K562 (cell line): ENCODE measurements around the gene C2orf81. TPM values are rescaled to one million over a fixed set of nuclear protein-coding genes. Genes with fewer than 3 reads are reported as not detected.

Source experiments
- ATAC-seq: fragments of 200-7000 bp; cut with Tn5 transposase; 3 replicates; pipeline ENCODE4 v1.9.1; 2020; ENCODE audit warnings: moderate library complexity
- BruUV-seq: library from RNA; stranded (reverse); fragments of 400-500 nt; replicated peaks from 2 replicates; lab custom pipeline; 2021; lab: Mats Ljungman, UMichigan
- CTCF ChIA-PET: fragments of 300-600 bp; formaldehyde crosslinking; extraction: SDS; loops from one replicate; lab custom pipeline; 2021; ENCODE audit warnings: low intra/inter-chr PET ratio; lab: Yijun Ruan, JAX
- POLR2A ChIA-PET: fragments of 300-600, 350-650 bp; sonication (Branson Sonifier 250); formaldehyde crosslinking; extraction: SDS; loops from one replicate; lab custom pipeline; 2021; ENCODE audit warnings: antibody characterized with exemption, inconsistent platforms; lab: Yijun Ruan, JAX
- DNase-seq, 4 experiments: peaks; one replicate each; pipeline versions ENCODE4 v3.0.0 to v3.0.0-alpha.2; 2011 to 2018; ENCODE audit warnings: low spot score in 3 of 4, mixed read lengths in 3 of 4; ENCODE audit errors: extremely low read depth in 1 of 4
- FAIRE-seq: peaks from 2 replicates; lab custom pipeline; 2011; peaks lifted over from hg19 to GRCh38; lab: Jason Lieb, UNC
- H2AFZ ChIP-seq: 2 replicates; pipeline ENCODE4 v1.6.0; 2011; ENCODE audit warnings: low read depth, low read length, control low read depth, inconsistent platforms
- H3K27ac ChIP-seq: fragments of 200-600 bp; 3 replicates; pipeline ENCODE4 v1.8.0; 2011; ENCODE audit warnings: low read depth, mild to moderate bottlenecking, control low read depth, inconsistent platforms, low read length, moderate library complexity, mixed read lengths; ENCODE audit errors: extremely low read depth
- H3K27me3 ChIP-seq, 2 experiments: fragments of 300-600 bp in 1 of 2; 2 replicates in 1 of 2; 3 replicates in 1 of 2; pipeline versions ENCODE4 v1.6.0 to v1.8.0; 2011; ENCODE audit warnings: inconsistent platforms in 2 of 2, low read length in 2 of 2, mild to moderate bottlenecking in 1 of 2, mixed read lengths in 1 of 2, moderate library complexity in 1 of 2; ENCODE audit not compliant: control insufficient read depth in 2 of 2, insufficient read depth in 2 of 2
- H3K36me3 ChIP-seq: fragments of 300-600 bp; 3 replicates; pipeline ENCODE4 v1.8.0; 2011; ENCODE audit warnings: mild to moderate bottlenecking, low read length, inconsistent platforms; ENCODE audit not compliant: control insufficient read depth, insufficient read depth
- H3K4me1 ChIP-seq, 2 experiments: fragments of 200-600 bp in 1 of 2; replicated peaks in 1 of 2; 2 replicates in 1 of 2; 3 replicates in 1 of 2; pipeline versions ENCODE4 v1.5.1 to v1.8.0; 2011; ENCODE audit warnings: inconsistent platforms in 2 of 2, low read length in 2 of 2, mild to moderate bottlenecking in 1 of 2, mixed read lengths in 1 of 2, moderate library complexity in 1 of 2; ENCODE audit not compliant: control insufficient read depth in 2 of 2, insufficient read depth in 2 of 2
- H3K4me2 ChIP-seq: 2 replicates; pipeline ENCODE4 v1.6.1; 2011; ENCODE audit warnings: low read length, control low read depth, inconsistent platforms, mixed read lengths; ENCODE audit not compliant: insufficient read depth
- H3K4me3 ChIP-seq: fragments of 200-600 bp; sonication (generic), shearing (Covaris generic); 2 replicates; pipeline ENCODE4 v1.5.1; 2016; ENCODE audit warnings: control low read depth, inconsistent platforms
- H3K79me2 ChIP-seq: fragments of 200-600 bp; 3 replicates; pipeline ENCODE4 v1.8.0; 2011; ENCODE audit warnings: low read length, inconsistent platforms; ENCODE audit not compliant: control insufficient read depth, insufficient read depth
- H3K9ac ChIP-seq, 2 experiments: 2 replicates each; pipeline versions ENCODE4 v1.6.0 to v1.6.1; 2011; ENCODE audit warnings: low read depth in 2 of 2, low read length in 2 of 2, control low read depth in 1 of 2, inconsistent platforms in 1 of 2, mild to moderate bottlenecking in 1 of 2, mixed read lengths in 1 of 2; ENCODE audit not compliant: insufficient read depth in 1 of 2
- H3K9me1 ChIP-seq: one replicate; pipeline ENCODE4 v1.6.0; 2011; ENCODE audit warnings: inconsistent platforms, mild to moderate bottlenecking, low read length, moderate library complexity; ENCODE audit not compliant: control insufficient read depth, insufficient read depth
- H3K9me3 ChIP-seq: replicated peaks from 2 replicates; pipeline ENCODE4 v1.5.1; 2011; ENCODE audit warnings: low read depth, low read length, inconsistent platforms; ENCODE audit not compliant: control insufficient read depth, insufficient read depth
- H4K20me1 ChIP-seq: replicated peaks from 2 replicates; pipeline ENCODE4 v1.6.1; 2011; ENCODE audit warnings: low read length, inconsistent platforms, mixed read lengths; ENCODE audit not compliant: control insufficient read depth, insufficient read depth
- DPF2 ChIP-seq: fragments of 450-650 bp; IDR thresholded peaks from 2 replicates; pipeline ENCODE4 v1.6.1; 2016
- MTA3 ChIP-seq: fragments of 450-650 bp; formaldehyde crosslinking; IDR thresholded peaks from 2 replicates; pipeline ENCODE4 v1.6.1; 2017; ENCODE audit warnings: mild to moderate bottlenecking, borderline replicate concordance
- MYBL2 ChIP-seq, 2 experiments: fragments of 450-650 bp in 1 of 2; sonication (generic) in 1 of 2; formaldehyde crosslinking in 1 of 2; IDR thresholded peaks; 2 replicates each; pipeline versions ENCODE4 v1.6.1 to v1.8.1; 2017 to 2022; ENCODE audit warnings: borderline replicate concordance in 1 of 2, inconsistent platforms in 1 of 2, low read depth in 1 of 2, mild to moderate bottlenecking in 1 of 2, missing genetic modification reagents in 1 of 2, moderate library complexity in 1 of 2
- PHB ChIP-seq: fragments of 250-450 bp; sonication (Bioruptor Pico); IDR thresholded peaks from 2 replicates; pipeline ENCODE4 v1.5.0; 2021
- PURB ChIP-seq: sonication (generic); formaldehyde crosslinking; IDR thresholded peaks from 2 replicates; pipeline ENCODE4 v1.9.0; 2021; ENCODE audit warnings: low read depth, mild to moderate bottlenecking, missing genetic modification reagents
- ZFX ChIP-seq: sonication (generic); formaldehyde crosslinking; IDR thresholded peaks from 2 replicates; pipeline ENCODE4 v1.8.0; 2022; ENCODE audit warnings: mild to moderate bottlenecking, missing genetic modification reagents, moderate library complexity
- WGBS: fragments of 100-300 bp; shearing (Covaris generic); methylation state at CpG from one replicate; pipeline ENCODE4 v1.1.6; 2016; ENCODE audit warnings: low coverage, mixed read lengths; ENCODE audit not compliant: insufficient coverage; ENCODE audit errors: missing lambda C conversion rate; 5-methylcytosine and 5-hydroxymethylcytosine counted together
- in situ Hi-C: fragments of 300-500 bp; cut with MboI; formaldehyde crosslinking; loops from 4 replicates; pipeline ENCODE4 v1.15.0; 2018; ENCODE audit warnings: inconsistent platforms, mixed read lengths
- intact Hi-C: fragments of 100-400 bp; cut with micrococcal nuclease; formaldehyde crosslinking; loops from 2 replicates; pipeline ENCODE4 v1.14.2; 2022
- polyA plus RNA-seq, 8 experiments: library from polyadenylated mRNA; depleted of rRNA in 4 of 8; stranded (reverse) in 5 of 8; unstranded in 3 of 8; fragments of >200 nt; fragmentation: Nextera tagmentation in 2 of 8; fragmentation: Illumina TruSeq in 1 of 8; extraction: Ambion mirVana in 2 of 8; extraction: Trizol in 1 of 8; gene quantifications; 2 replicates each; pipeline versions ENCODE4 v1.2.1 to v1.2.3, GENCODE V29; 2011 to 2014; ENCODE audit warnings: inconsistent platforms in 1 of 8, missing spikeins in 1 of 8
- total RNA-seq, 7 experiments: library from RNA; depleted of rRNA in 6 of 7; stranded (reverse); fragments of >200 nt in 6 of 7; fragmentation: Illumina TruSeq in 2 of 7; extraction: Trizol in 2 of 7; gene quantifications; 2 replicates each; pipeline versions ENCODE4 v1.2.1 to v1.2.3, GENCODE V29; 2011 to 2021; ENCODE audit warnings: low replicate concordance in 1 of 7
- TF ChIP-seq, protein P1 (sequence below), 2 experiments: fragments of 450-650 bp; formaldehyde crosslinking in 1 of 2; IDR thresholded peaks; 2 replicates each; pipeline versions ENCODE4 v1.4.0 to v1.6.1; 2014 to 2020; ENCODE audit warnings: mild to moderate bottlenecking in 2 of 2, borderline replicate concordance in 1 of 2, low read depth in 1 of 2
- TF ChIP-seq, protein P2 (sequence below): fragments of 450-650 bp; IDR thresholded peaks from 2 replicates; pipeline ENCODE4 v1.6.1; 2016; ENCODE audit warnings: antibody characterized with exemption

Gene C2orf81
- total and polyA plus RNA-seq, 9 of the 15 experiments (the other 6 are each of a cell fraction or from before 2014, with no cell fraction given), result 0.06 TPM; not detected in 8

DNA sequence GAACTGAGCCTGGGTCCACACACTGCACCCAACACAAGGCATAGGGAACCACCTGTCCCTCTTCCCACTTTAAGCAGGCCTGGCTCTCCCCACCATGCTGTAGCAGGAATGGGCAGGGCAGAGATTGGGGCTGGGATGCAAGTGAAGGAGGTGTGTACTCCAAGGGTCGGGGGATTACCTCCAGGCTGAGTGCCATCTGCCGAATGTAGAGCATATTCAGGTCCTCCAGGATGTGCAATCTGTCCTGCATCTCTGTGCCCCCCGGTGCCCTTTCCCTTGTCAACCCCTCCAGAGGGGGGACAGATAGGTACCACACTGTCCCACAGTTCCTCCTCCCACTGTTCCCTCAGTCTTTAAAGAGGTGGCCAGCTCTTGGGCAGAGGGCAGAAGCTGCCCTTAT is 18.0 kb upstream of the C2orf81 start:
- DNase-seq (no peak), ATAC-seq (no peak), FAIRE-seq (no peak)
- peak overlapping the region; percentile 98 for H2AFZ ChIP-seq
- intact Hi-C loops, result no loop called here
- H3K9me1 ChIP-seq, result no peaks in the 10 kb centered on the region
- no peaks in the 10 kb centered on the region for H3K27me3 ChIP-seq
- no peaks in the 10 kb centered on the region for H3K9me3 ChIP-seq
- WGBS, result 56% methylated on average over 3 of the region's 3 CpGs
- H3K79me2 ChIP-seq, result no peaks in the 10 kb centered on the region
- no peaks in the 10 kb centered on the region for H4K20me1 ChIP-seq
- ChIA-PET POLR2A (interaction anchor here (1.2 to 1.7 kb wide), 3 partner anchors 10 to 15 kb away, joined by 3 to 9 read pairs (median 7); partner anchors contain the start of gene INO80B), CTCF (no interaction called here)
- H3K27ac ChIP-seq, result no peak overlapping the region
- H3K4me3 ChIP-seq, result peak overlapping the region; percentile 41; the same call in 1 of the 2 replicates
- peaks cover 21 to 45% of the 10 kb centered on the region in 2 experiments; a peak in 4 of 5 replicates for H3K4me1 ChIP-seq
- no TSS peak for BruUV-seq
- no peaks in the 10 kb centered on the region for H3K36me3 ChIP-seq
- H3K4me2 ChIP-seq, result peak overlapping the region; percentile 87; the same call in 1 of the 2 replicates
- H3K9ac ChIP-seq, result peak overlapping the region; percentile 65 to 94; a peak in 3 of 4 replicates
- in situ Hi-C loops, result no loop called here
- TF ChIP-seq MTA3 (no peak), PHB (no peak), DPF2 (no peak), ZFX (CRISPR knock-in tag) (no peak), PURB (CRISPR knock-in tag) (no peak), MYBL2 (IDR thresholded peaks at IDR 0.05; ENCODE audit: low read depth) (no peak), MYBL2 (CRISPR knock-in tag; IDR thresholded peaks at IDR 0.05; ENCODE audit: borderline replicate concordance) (no peak)
- TF ChIP-seq, protein P1, sequence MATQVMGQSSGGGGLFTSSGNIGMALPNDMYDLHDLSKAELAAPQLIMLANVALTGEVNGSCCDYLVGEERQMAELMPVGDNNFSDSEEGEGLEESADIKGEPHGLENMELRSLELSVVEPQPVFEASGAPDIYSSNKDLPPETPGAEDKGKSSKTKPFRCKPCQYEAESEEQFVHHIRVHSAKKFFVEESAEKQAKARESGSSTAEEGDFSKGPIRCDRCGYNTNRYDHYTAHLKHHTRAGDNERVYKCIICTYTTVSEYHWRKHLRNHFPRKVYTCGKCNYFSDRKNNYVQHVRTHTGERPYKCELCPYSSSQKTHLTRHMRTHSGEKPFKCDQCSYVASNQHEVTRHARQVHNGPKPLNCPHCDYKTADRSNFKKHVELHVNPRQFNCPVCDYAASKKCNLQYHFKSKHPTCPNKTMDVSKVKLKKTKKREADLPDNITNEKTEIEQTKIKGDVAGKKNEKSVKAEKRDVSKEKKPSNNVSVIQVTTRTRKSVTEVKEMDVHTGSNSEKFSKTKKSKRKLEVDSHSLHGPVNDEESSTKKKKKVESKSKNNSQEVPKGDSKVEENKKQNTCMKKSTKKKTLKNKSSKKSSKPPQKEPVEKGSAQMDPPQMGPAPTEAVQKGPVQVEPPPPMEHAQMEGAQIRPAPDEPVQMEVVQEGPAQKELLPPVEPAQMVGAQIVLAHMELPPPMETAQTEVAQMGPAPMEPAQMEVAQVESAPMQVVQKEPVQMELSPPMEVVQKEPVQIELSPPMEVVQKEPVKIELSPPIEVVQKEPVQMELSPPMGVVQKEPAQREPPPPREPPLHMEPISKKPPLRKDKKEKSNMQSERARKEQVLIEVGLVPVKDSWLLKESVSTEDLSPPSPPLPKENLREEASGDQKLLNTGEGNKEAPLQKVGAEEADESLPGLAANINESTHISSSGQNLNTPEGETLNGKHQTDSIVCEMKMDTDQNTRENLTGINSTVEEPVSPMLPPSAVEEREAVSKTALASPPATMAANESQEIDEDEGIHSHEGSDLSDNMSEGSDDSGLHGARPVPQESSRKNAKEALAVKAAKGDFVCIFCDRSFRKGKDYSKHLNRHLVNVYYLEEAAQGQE (IDR thresholded peaks at IDR 0.05; ENCODE audit: borderline replicate concordance), result no peak
- TF ChIP-seq, protein P1 (CRISPR knock-in tag; IDR thresholded peaks at IDR 0.05; ENCODE audit: low read depth), result no peak
- TF ChIP-seq, protein P2, sequence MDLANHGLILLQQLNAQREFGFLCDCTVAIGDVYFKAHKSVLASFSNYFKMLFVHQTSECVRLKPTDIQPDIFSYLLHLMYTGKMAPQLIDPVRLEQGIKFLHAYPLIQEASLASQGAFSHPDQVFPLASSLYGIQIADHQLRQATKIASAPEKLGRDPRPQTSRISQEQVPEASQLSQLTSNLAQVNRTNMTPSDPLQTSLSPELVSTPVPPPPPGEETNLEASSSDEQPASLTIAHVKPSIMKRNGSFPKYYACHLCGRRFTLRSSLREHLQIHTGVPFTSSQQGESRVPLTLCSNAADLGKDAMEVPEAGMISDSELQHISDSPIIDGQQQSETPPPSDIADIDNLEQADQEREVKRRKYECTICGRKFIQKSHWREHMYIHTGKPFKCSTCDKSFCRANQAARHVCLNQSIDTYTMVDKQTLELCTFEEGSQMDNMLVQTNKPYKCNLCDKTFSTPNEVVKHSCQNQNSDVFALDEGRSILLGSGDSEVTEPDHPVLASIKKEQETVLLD, result no peak
